ENCODE results near the gene ARHGAP33.

DNA sequence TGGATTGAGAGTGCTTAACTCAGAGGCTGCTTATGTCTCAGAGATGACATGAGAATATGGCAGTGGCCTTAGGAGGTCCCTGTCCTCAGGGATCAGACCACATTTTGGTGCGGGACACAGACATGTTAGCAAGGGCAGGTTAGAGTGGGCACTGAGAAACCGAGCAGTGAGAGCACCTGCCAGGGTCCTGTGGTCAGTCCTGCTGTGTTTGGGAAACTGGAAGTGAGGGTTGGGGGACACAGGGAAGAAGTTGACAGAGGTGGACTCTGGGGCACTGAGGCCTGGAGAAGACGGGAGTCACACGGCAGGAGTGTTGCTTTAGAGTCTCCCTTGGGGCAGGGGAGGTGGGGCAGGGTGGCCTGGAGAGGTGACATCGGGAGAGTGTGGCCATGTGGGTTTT, 40.5 kb upstream of the ARHGAP33 start:
- TF ChIP-seq, protein P1, sequence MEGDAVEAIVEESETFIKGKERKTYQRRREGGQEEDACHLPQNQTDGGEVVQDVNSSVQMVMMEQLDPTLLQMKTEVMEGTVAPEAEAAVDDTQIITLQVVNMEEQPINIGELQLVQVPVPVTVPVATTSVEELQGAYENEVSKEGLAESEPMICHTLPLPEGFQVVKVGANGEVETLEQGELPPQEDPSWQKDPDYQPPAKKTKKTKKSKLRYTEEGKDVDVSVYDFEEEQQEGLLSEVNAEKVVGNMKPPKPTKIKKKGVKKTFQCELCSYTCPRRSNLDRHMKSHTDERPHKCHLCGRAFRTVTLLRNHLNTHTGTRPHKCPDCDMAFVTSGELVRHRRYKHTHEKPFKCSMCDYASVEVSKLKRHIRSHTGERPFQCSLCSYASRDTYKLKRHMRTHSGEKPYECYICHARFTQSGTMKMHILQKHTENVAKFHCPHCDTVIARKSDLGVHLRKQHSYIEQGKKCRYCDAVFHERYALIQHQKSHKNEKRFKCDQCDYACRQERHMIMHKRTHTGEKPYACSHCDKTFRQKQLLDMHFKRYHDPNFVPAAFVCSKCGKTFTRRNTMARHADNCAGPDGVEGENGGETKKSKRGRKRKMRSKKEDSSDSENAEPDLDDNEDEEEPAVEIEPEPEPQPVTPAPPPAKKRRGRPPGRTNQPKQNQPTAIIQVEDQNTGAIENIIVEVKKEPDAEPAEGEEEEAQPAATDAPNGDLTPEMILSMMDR (IDR thresholded peaks at IDR 0.05), result no peak
- no peak for TF ChIP-seq EP300 (IDR thresholded peaks at IDR 0.05)
- no peak for TF ChIP-seq POLR2A (IDR thresholded peaks at IDR 0.05)
